A673 (cell line): ENCODE data around the gene GLTP.

ENCODE experiments used
- EZH2 ChIP-seq: fragments of 200-600 bp; sonication (generic); IDR thresholded peaks from 2 replicates; pipeline ENCODE4 v1.6.1; 2017; ENCODE audit warnings: borderline replicate concordance, low read depth, mild to moderate bottlenecking, mixed read lengths, antibody characterized with exemption, low read length; ENCODE audit not compliant: poor library complexity, severe bottlenecking
- TF ChIP-seq, protein P1 (sequence below): fragments of 300-800, 200-600 bp; sonication (generic); conservative IDR thresholded peaks from 2 replicates; pipeline ENCODE4 v1.5.1; 2017; ENCODE audit warnings: low read depth, mild to moderate bottlenecking, antibody characterized with exemption, low read length, moderate library complexity, mixed read lengths

DNA sequence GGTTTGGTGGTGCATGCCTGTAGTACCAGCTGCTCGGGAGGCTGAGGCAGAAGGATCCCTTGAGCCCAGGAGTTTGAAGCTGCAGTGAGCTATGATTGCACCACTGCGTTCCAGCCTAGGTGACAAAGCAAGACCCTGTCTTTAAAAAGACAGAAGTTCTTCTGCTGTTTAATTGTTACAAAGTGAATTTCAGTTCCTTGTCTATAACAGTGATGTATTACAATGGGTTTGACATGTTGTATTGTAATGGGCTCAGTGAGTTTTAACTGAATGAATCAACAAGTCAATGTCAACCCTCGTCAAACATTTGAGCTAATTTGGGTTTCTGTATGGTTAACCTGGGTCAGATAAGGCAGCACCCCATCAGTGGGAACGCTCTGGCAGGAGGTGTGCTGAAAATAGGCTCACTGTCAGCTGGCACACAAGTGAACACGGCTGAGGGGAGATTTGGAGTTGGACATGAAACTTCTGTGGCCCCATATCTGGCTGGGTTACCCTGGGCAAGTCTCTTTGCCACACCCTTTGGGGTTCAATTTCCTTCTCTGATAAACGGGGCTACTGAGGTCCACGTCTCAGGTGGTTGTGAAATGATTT lies 33.1 kb downstream of the GLTP start:
- TF ChIP-seq, protein P1, sequence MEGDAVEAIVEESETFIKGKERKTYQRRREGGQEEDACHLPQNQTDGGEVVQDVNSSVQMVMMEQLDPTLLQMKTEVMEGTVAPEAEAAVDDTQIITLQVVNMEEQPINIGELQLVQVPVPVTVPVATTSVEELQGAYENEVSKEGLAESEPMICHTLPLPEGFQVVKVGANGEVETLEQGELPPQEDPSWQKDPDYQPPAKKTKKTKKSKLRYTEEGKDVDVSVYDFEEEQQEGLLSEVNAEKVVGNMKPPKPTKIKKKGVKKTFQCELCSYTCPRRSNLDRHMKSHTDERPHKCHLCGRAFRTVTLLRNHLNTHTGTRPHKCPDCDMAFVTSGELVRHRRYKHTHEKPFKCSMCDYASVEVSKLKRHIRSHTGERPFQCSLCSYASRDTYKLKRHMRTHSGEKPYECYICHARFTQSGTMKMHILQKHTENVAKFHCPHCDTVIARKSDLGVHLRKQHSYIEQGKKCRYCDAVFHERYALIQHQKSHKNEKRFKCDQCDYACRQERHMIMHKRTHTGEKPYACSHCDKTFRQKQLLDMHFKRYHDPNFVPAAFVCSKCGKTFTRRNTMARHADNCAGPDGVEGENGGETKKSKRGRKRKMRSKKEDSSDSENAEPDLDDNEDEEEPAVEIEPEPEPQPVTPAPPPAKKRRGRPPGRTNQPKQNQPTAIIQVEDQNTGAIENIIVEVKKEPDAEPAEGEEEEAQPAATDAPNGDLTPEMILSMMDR = no peak
- no peak for TF ChIP-seq EZH2
